BLaER1 treated with 17β-estradiol and CSF1 and Interleukin-3, amounts not matched to agents 10 nM and 100 nM (cell line): ENCODE results near the gene SETD1B.
A peak's percentile ranks its signal among the peaks of the same experiment; 100 is the strongest.
"Not testable (repeated sequence)": the region's sequence is repeated elsewhere in the genome, so short reads cannot be mapped to it uniquely, and the experiment has no call there.

Experiments used
- H3K27ac ChIP-seq, 11 experiments: shearing (Covaris generic); formaldehyde crosslinking; 2 replicates each; pipeline ENCODE4 v1.8.1; 2022
- H3K27me3 ChIP-seq, 11 experiments: shearing (Covaris generic); formaldehyde crosslinking; 2 replicates each; pipeline ENCODE4 v1.8.1; 2022
- H3K36me3 ChIP-seq, 11 experiments: shearing (Covaris generic); formaldehyde crosslinking; 2 replicates each; pipeline ENCODE4 v1.8.1; 2022
- H3K4me1 ChIP-seq, 10 experiments: shearing (Covaris generic); formaldehyde crosslinking; 2 replicates each; pipeline ENCODE4 v1.8.1; 2022
- H3K4me2 ChIP-seq, 11 experiments: shearing (Covaris generic); formaldehyde crosslinking; 2 replicates each; pipeline ENCODE4 v1.8.1; 2022
- H3K4me3 ChIP-seq, 10 experiments: shearing (Covaris generic); formaldehyde crosslinking; 2 replicates each; pipeline ENCODE4 v1.8.1; 2022
- H3K9ac ChIP-seq, 11 experiments: shearing (Covaris generic); formaldehyde crosslinking; 2 replicates each; pipeline ENCODE4 v1.8.1; 2022
- H3K9me3 ChIP-seq, 11 experiments: shearing (Covaris generic); formaldehyde crosslinking; replicated peaks in 1 of 11; 2 replicates each; pipeline ENCODE4 v1.8.1; 2022
- H4K20me1 ChIP-seq, 11 experiments: shearing (Covaris generic); formaldehyde crosslinking; 2 replicates each; pipeline ENCODE4 v1.8.1; 2022
- Cebpa-rat ChIP-seq, 11 experiments: shearing (Covaris generic); IDR thresholded peaks; 2 replicates each; pipeline ENCODE4 v1.8.1; 2022

SETD1B gene

DNA sequence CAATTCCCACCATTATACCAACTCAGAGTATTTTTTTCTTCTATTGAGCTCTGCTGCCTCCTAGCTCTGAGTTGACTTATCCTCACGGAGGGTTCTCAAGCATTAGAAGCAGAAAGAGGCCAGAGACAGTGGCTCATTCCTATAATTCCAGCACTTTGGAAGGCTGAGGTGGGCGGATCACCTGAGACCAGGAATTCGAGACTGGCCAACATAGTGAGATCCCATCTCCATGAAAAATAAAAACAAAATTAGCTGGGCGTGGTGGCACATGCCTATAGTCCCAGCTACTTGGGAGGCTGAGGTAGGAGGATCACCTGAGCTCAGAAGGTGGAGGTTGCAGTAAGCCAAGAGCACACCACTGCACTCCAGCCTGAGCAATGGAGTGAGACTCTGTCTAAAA is 33.9 kb downstream of the SETD1B start:
- peaks cover 0 to 10% (median 2%) of the 10 kb centered on the region in 11 experiments; a peak in 7 of 22 replicates for H3K36me3 ChIP-seq
- no peaks in the 10 kb centered on the region; a peak in 1 of 22 replicates for H4K20me1 ChIP-seq
- no peak overlapping the region for H3K27ac ChIP-seq
- H3K9ac ChIP-seq, result no peak overlapping the region
- H3K4me2 ChIP-seq, result no peak overlapping the region
- H3K4me1 ChIP-seq, result peaks cover 6 to 16% (median 11%) of the 10 kb centered on the region in 10 experiments
- H3K27me3 ChIP-seq, result no peaks in the 10 kb centered on the region
- H3K4me3 ChIP-seq, result no peak overlapping the region
- TF ChIP-seq Cebpa-rat (IDR thresholded peaks at IDR 0.05), result no peak
- H3K9me3 ChIP-seq, result no peaks in the 10 kb centered on the region

DNA sequence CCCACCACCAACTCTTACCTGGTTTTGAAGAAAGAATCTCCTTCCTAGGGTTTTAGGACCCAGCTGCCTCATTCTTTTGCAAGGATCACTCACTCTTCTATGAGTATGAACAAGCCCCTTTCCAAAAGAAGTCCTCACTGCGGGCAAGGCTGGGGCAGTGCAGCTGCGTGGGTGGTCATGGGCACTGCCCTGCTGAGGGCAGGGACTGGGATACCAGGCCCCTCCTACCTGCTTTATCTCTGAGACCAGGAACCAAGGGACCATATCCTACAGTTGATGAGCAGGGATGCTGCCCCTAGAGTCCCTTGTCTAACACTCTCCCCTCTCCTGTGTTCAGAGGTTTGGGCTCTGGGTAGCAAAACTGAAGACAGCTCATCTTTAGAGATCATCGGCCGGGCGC is 34.3 kb downstream of the SETD1B start:
- Histone ChIP-seq H3K9me3 (no peaks in the 10 kb centered on the region), H3K4me1 (peaks cover 6 to 16% (median 11%) of the 10 kb centered on the region in 10 experiments), H3K27ac (no peak overlapping the region), H3K27me3 (no peaks in the 10 kb centered on the region), H4K20me1 (no peaks in the 10 kb centered on the region; a peak in 1 of 22 replicates), H3K4me2 (no peak overlapping the region), H3K9ac (no peak overlapping the region), H3K4me3 (no peak overlapping the region), H3K36me3 (0 out of 22 replicates have a peak, but pooled peaks cover 0 to 7% (median 0%) of the 10 kb centered on the region in 11 experiments)
- TF ChIP-seq Cebpa-rat (IDR thresholded peaks at IDR 0.05), result no peak

DNA sequence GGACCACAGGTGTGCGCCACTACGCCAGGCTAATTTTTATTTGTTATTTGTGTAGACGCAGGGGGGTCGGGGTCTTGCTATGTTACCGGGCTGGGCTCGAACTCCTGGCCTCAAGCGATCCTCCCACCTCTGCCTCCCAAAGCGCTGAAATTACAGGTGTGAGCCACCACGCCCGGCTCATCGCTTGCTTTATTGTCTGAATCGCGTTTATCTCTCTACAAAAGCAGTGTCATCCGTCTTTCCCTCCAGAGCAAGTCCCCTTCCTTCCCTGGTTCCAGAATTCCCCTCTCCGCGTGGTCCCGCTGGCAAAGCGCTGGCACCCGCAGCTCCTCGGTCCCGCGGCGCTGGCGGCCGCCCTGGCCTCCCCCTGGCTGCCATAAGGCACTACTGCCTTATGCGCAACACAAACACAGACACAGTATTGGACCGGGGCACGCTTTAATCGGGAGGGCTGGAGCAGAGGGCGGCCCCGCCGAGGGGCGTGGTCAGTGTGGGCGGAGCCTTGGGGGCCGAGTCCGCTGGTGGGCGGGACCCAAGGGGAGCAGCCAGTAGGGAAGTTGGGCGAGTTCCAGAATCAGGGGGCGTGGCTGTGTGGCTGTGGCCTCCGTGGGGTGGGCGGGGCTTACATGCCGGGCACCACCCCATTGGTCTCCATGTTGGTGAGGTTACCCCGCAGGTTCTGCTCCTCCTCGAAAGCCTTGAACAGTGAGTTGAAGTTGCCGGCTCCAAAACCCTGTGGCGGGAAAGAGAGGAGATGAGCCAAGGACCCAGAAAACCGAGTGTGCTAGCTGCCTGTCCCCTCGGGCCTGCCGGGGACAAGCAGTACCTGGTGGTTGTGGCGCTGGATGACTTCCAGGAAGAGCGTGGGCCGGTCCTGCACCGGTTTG is 35.5 kb downstream of the SETD1B start:
- peaks cover 6 to 16% (median 11%) of the 10 kb centered on the region in 10 experiments for H3K4me1 ChIP-seq
- no peaks in the 10 kb centered on the region for H3K36me3 ChIP-seq
- peak overlapping the region; percentile 89 to 99 (median 94) for H3K4me2 ChIP-seq
- H3K4me3 ChIP-seq, result peak overlapping the region; percentile 60 to 74 (median 66)
- H3K27me3 ChIP-seq, result no peaks in the 10 kb centered on the region
- no peak for TF ChIP-seq Cebpa-rat (IDR thresholded peaks at IDR 0.05)
- H3K9ac ChIP-seq, result peak overlapping the region; percentile 69 to 81 (median 77)
- H3K9me3 ChIP-seq, result no peaks in the 10 kb centered on the region
- peak overlapping the region in 10 of 11 experiments; percentile 1 to 76 (median 64); a peak in 17 of 22 replicates for H3K27ac ChIP-seq
- H4K20me1 ChIP-seq, result no peaks in the 10 kb centered on the region

DNA sequence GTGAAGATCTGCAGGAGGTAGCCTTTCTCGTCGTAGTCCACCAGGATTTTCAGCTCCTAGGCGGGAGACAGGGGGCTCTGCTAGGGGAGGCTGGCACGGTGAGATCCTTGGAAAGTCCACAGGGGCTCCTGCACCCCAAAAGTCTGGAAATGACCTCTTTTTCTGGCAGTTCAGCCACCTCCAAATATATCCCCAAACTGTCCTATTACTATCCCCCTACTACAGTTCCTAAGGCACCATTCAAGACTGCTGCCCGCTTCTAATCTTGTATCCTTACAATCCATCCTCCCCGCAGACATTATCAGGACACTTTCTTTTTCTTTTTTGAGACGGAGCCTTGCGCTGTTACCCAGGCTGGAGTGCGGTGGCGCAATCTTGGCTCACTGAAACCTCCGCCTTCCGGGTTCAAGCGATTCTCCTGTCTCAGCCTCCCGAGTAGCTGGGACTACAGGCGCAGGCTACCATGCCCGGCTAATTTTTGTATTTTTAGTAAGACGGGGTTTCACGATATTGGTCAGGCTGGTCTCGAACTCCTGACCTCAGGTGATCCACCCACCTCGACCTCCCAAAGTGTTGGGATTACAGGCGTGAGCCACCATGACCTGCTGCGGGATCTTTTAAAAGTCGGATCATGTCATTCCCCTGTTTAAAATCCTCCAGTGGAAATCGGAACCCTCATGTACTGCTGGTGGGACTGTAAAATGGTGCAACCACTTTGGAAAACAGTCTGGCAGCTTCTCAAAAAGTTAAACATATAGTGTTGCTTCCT is 36.4 kb downstream of the SETD1B start:
- Histone ChIP-seq H3K4me3 (peak overlapping the region; percentile 60 to 74 (median 66)), H3K27me3 (no peaks in the 10 kb centered on the region), H3K9ac (peak overlapping the region; percentile 69 to 81 (median 77)), H3K36me3 (no peaks in the 10 kb centered on the region), H3K9me3 (no peaks in the 10 kb centered on the region), H3K4me2 (peak overlapping the region; percentile 84 to 99 (median 94)), H3K4me1 (peaks cover 6 to 16% (median 11%) of the 10 kb centered on the region in 10 experiments), H4K20me1 (no peaks in the 10 kb centered on the region), H3K27ac (peak overlapping the region in 10 of 11 experiments; percentile 1 to 76 (median 64); a peak in 17 of 22 replicates)
- TF ChIP-seq Cebpa-rat (IDR thresholded peaks at IDR 0.05), result no peak

DNA sequence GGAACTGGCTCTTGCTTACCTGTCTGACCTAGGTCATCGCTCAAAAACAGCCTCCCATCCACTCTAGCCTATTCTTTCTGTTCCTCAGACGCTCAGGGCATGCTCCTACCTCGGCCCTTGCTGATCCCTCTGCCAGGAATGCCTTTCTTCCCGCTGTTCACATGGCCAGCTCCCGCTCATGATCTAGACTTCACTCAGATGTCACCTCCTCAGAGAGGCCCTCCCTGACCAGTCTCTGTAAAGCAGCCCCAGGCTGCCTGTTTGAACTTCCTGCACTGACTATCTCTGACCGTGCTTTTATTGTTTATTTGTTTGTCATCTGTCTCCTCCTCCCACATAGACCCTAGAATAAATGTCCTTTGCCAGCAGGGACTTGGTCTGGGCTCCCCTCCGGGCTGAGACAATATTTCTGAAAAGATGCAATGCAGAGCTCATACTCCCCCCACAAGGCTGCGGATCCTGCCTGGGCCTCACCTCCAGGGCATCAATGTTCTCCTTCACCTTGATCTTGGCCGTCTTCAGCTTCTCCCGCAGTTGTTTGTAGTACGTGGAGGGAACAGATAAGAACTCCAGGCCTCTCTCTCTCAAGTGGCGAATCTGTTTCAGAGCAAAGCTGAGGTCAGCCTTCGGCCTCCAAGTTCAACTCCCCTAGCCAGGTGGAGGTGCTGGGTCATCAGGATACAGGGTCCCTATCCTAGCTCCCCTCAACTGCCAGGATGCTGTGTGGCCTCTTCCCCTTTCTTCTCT is 39.6 kb downstream of the SETD1B start:
- H3K4me3 ChIP-seq, result no peak overlapping the region
- H3K36me3 ChIP-seq, result no peaks in the 10 kb centered on the region
- no peaks in the 10 kb centered on the region for H3K27me3 ChIP-seq
- no peak overlapping the region for H3K9ac ChIP-seq
- no peak overlapping the region for H3K4me2 ChIP-seq
- no peak overlapping the region for H3K27ac ChIP-seq
- H3K9me3 ChIP-seq, result no peaks in the 10 kb centered on the region
- H3K4me1 ChIP-seq, result peaks cover 6 to 30% (median 14%) of the 10 kb centered on the region in 10 experiments
- no peaks in the 10 kb centered on the region for H4K20me1 ChIP-seq
- TF ChIP-seq Cebpa-rat (IDR thresholded peaks at IDR 0.05), result no peak

DNA sequence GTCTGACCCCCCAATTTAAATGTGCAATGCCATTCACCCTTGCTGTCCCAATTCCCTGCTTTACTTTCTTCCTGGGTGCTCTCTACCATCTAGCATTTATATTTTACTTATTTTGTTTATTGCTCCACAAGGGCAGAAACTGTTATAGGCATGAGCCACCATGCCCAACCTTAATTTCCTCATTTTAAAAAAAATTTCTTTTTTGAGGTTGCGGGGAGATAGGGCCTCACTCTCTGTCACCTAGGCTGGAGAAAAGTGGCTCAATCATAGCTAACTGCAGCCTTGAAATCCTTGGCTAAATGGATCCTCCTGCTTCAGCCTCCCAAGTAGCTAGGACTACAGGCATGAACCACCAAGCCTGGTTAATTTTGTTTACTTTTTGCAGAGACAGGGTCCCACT is 41.9 kb downstream of the SETD1B start:
- Histone ChIP-seq H4K20me1 (no peaks in the 10 kb centered on the region), H3K9ac (0 out of 22 replicates have a peak overlapping the region, but pooled peaks of 1 of the 11 experiments have one; percentile 6), H3K36me3 (no peaks in the 10 kb centered on the region), H3K4me3 (no peak overlapping the region), H3K27me3 (no peaks in the 10 kb centered on the region), H3K4me1 (peaks cover 0 to 19% (median 3%) of the 10 kb centered on the region in 10 experiments; a peak in 7 of 20 replicates), H3K27ac (no peak overlapping the region; a peak in 2 of 22 replicates), H3K4me2 (peak overlapping the region in 6 of 11 experiments; percentile 1 to 32 (median 8); a peak in 6 of 22 replicates), H3K9me3 (no peaks in the 10 kb centered on the region)
- no peak for TF ChIP-seq Cebpa-rat (IDR thresholded peaks at IDR 0.05)

DNA sequence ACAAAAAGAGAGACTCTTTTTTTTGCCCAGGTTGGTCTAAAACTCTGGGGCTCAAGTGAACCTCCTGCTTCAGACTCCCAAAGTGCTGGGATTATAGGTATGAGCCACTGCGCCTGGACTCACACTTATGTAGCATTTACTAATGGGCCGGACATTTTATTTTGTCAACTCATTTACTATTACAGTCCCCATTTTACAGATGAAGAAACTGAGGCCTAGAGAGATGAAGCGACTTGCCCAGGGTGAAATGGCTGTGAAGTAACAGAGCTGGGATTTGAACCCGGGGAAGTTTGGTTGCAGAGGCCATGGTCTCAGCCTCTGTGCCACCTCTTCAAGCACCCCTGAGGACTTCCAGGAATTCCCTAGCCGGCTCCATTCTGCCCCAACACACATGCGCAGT is 45.4 kb downstream of the SETD1B start:
- H3K9ac ChIP-seq, result no peak overlapping the region
- no peak overlapping the region for H3K4me2 ChIP-seq
- peaks cover 0 to 24% (median 8%) of the 10 kb centered on the region in 10 experiments; a peak in 9 of 20 replicates for H3K4me1 ChIP-seq
- H3K27ac ChIP-seq, result no peak overlapping the region
- H3K4me3 ChIP-seq, result no peak overlapping the region
- H4K20me1 ChIP-seq, result no peaks in the 10 kb centered on the region
- no peaks in the 10 kb centered on the region for H3K36me3 ChIP-seq
- no peak for TF ChIP-seq Cebpa-rat (IDR thresholded peaks at IDR 0.05)
- no peaks in the 10 kb centered on the region for H3K9me3 ChIP-seq
- no peaks in the 10 kb centered on the region for H3K27me3 ChIP-seq

DNA sequence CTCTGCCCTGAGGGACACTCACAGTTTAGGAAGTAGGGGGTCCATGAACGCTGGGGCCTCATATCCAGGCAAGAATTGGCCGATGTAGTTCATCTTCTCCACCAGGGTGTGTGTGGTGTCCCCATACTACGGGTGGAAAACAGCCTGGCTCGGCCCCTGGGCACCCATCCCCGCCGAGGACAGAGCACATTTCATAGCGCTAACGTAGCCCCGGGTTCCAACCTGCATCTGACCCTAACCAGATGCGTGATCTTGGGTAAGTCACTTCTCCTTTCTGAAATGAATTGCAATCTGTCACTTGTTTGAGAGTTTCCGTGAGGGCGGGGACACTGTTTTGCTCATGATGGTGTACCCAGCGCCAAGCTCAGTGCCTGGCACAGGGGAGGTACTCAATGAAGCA is 45.9 kb downstream of the SETD1B start:
- Histone ChIP-seq H4K20me1 (no peaks in the 10 kb centered on the region), H3K4me2 (no peak overlapping the region), H3K36me3 (no peaks in the 10 kb centered on the region), H3K9me3 (no peaks in the 10 kb centered on the region), H3K27ac (no peak overlapping the region), H3K4me3 (no peak overlapping the region), H3K9ac (no peak overlapping the region), H3K27me3 (no peaks in the 10 kb centered on the region), H3K4me1 (peaks cover 0 to 26% (median 10%) of the 10 kb centered on the region in 10 experiments; a peak in 11 of 20 replicates)
- TF ChIP-seq Cebpa-rat (IDR thresholded peaks at IDR 0.05), result no peak

DNA sequence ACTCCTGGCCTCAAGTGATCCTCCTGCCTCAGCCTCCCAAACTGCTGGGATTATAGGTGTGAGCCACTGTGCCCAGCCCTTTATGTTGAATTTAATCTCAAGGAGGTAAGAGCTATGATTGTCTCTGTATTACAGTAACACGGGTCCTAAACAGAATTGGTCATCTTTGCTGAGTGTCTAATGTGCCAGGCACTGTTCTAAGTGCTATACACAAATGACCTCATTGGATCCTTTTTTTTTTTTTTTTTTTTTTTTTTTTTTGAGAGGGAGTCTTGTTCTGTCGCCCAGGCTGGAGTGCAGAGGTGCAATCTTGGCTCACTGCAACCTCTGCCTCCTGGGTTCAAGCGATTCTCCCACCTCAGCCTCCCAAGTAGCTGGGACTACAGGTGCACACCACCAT is 48.6 kb downstream of the SETD1B start:
- H4K20me1 ChIP-seq, H3K4me2 ChIP-seq, H3K9me3 ChIP-seq, H3K27me3 ChIP-seq, H3K9ac ChIP-seq, H3K27ac ChIP-seq, H3K4me3 ChIP-seq, H3K36me3 ChIP-seq: not testable (repeated sequence)
- peaks cover 21 to 37% (median 27%) of the 10 kb centered on the region in 10 experiments for H3K4me1 ChIP-seq
